HG03135 (cell line): ENCODE measurements around the gene UNKL.

Experiments
- ATAC-seq: cut with Tn5 transposase; IDR thresholded peaks from one replicate; pipeline ENCODE4 v1.9.1; 2021; ENCODE audit warnings: mild to moderate bottlenecking, moderate library complexity; ENCODE audit not compliant: unreplicated experiment

The UNKL gene

DNA sequence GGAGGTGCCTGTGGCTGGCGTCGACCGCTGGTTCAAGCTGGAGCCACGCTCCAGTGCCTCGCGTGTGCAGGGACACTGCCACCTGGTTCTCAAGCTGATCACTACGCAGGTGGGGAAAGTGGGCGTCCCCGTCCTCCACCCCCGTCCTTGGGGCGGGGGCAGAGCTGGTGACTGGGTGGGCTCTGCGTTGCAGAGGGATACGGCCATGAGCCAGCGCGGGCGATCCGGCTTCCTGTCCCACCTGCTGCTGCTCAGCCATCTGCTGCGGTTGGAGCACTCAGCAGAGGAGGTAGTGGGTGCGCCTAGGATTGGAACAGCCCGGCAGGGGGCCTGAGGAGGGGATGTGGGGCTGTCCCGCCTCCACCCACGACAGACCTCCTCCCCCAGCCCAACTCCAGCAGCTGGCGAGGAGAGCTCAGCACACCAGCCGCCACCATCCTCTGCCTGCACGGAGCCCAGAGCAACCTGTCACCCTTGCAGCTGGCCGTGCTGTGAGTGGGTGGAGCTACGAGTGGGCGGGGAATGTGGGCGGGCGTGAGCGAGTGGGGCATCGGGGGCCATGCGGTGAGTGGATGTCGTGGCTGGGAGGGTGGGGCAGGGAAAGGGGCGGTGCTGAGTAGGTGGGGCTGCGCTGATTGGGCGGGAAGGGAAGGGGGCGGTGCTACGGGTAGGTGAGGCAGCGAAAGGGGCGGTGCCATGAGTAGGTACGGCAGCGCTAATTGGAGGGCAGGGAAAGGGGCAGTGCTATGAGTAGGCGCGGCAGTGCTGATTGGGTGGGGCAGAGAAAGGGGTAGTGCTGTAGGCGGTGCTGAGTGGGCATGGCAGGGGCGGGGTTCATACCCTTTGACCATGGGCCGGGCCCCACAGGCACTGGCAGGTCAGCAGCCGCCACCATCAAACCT lies 71.7 kb downstream of the UNKL start:
- peak; percentile 76 for ATAC-seq

DNA sequence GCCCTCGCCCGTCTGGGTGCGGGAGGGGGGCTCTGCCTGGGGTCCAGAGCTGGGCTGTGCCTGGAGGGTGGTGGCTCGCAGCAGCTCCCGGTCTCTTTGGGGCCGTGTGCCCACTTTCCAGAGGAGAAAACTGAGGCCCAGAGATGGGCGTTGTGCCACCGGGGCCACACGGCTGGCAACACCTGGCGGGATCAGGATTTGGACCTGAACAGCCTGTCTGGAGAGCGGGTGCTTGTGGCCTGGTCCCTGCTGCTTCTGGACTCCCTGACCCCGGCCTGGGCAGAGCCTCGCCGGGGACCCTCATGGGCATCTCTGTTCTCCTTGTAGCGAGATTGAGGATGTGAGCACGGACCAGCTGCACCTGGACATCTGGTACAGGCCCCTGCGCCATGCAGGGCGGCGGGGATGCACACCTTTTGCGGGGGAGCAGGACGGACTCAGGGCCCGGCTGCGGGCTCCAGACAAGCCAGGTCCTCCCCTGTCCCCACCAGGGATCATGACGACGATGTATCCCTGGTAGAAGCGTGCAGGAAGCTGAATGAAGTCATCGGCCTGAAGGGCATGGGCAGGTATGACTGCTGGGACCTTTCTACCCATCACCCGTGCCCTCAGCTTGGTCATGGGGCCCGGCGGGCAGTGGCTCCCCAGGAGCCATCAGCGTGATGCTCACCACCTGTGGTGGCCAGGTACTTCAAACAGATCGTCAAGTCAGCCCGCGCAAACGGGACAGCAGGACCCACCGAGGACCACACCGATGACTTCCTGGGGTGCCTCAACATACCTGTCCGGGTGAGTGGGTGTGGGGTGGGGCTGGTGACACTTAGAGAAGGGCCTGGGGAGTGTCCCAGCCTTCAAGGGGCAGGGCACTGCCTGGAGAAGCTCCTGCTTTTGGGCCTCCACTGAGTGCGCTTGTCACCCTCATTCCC lies 72.7 kb downstream of the UNKL start:
- no peak for ATAC-seq

DNA sequence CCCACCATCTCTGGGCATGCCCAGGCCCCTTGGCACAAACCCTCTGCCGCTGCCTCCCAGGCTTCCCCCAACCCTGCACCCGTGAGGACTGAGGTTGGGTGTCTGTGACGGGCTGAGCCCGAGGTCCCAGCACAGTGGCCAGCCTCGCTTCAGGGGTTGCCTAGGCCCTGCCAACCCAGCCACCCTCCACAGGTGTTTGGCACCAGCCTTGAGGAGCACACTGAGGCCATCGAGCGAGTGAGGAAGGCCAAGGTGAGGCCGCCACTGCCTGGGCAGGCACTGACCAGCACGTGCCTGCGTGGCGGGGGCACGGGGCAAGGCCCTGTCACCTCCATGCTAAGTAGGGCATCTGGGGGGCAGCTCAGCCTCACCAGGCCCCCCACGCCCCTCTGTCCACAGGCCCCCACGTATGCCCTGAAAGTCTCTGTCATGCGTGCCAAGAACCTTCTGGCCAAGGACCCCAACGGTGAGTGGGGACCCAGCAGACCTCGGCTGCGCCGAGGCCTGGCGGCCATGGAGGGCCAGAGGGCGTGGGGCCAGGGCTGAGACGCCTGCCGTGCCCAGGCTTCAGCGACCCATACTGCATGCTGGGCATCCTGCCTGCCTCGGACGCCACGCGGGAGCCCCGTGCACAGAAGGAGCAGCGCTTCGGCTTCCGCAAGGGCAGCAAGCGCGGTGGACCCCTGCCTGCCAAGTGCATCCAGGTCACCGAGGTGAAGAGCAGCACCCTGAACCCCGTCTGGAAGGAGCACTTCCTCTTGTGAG lies 73.6 kb downstream of the UNKL start:
- ATAC-seq = no peak

DNA sequence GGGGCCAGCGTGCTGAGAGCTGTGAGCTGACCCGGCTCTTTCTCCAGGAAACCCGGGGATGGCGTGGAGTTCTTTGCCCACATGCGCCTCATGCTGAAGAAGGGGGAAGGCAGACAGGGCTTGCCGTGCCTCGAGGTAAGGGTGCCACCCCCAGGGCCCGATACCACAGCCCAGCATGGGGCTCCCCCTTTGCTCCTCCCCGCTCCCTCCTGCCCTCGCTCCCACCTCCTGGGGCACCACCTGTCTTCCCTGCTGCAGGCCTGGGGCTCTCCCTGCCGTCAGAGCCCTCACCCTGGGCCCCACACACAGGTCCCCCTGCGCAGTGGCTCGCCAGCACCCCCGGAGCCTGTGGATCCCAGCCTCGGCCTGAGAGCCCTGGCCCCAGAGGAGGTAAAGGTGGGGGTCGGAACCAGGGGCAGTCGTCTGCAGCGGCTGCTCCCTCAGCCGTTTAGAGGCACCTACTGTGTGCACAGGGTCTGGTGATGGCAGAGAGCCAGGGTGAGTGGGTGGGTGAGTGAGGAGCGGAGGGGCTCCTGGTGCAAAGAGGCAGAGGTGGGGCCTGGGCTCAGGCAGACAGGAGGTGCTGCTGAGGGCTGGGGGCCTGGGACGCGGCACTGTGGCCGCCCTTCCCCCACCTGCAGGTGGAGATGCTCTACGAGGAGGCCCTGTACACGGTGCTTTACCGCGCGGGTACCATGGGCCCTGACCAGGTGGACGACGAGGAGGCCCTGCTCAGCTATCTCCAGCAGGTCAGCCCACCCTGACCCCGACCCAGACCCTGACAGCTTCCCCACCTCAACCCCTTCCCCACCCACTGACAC lies 75.4 kb downstream of the UNKL start:
- ATAC-seq = no peak

DNA sequence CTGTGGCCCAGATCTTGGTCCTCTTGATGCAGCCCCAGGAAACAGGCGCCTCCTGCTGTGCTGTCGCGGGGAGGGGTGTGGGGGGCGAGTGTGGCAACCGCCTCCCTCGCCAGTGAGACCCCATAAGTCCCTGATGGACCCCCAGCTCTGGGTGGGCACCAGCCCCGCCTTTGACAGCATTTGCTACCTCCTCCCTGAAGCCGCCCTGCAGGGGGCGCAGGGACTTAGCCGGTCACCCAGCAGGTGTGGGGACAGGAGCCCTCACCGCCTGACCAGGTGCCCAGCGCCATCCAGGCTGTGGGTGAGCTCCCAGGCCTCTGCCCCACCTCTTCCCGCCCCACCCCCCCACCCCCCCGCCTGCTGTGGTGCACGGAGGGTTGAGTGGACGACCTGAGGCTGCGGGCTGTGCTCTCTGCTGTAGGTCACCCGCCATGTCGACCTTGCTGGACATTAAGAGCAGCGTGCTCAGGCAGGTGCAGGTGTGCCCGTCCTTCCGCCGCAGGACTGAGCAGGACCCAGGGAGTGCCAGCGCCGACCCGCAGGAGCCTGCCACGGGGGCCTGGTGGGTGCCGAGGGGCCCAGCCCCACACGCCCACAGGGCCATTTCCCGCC lies 76.3 kb downstream of the UNKL start:
- no peak for ATAC-seq

DNA sequence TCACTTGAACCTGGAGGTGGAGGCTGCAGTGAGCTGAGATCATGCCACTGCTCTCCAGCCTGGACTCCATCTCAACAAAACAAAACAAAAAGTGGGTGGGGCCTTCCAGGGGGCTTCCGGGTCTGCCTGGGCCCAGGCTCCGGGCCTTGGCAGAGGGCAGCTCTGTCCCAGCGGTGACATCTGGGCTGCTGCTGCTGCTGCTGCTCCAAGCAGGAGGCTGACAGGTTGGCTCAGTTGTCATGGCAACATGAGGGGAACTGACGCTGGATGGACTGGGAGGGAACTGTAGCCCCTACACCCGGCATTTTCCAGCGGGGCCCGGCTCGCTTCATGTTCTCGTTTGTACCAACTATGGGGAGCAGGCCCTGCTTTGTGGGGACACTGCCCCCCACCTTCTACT lies 77.0 kb downstream of the UNKL start:
- ATAC-seq = no peak

DNA sequence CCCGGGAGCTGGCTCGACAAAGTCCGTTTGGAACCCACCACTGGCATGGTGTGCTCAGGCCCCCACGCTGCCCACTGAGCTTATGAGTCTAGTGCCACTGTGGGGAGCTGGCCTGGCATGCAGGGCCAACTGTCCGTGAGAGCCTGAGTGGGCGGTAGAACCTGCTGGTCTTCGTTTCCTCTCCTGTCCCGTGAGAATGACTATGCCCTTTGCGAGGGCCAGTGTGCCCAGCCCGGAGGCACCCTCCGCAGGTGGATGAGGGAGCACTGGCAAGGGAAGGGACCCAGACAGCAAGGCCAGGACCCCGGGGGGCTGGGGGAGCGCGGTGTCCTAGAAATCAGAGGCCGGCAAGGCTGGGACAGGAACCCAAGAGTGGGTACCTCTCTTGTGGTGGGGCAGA lies 77.9 kb downstream of the UNKL start:
- ATAC-seq = no peak

DNA sequence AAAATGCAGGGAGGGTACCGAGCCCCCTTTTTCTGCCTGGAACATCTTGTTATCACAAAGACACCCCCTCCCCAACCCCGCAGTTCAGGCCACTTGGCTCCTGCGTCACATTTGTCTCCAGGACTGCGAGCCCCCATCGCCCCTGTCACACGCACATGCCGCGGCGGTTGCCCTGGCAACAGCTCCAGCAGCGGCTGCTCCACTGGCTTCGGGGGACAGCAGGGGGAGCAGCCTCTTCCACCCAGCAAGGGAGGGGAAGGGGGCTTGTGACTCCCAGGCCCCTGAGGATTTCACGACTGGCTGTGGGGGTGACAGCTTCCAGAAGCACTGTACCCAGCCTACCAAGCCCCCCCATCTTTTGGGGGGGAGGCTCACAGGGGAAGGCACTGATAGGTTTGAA lies 78.5 kb downstream of the UNKL start:
- ATAC-seq = no peak

DNA sequence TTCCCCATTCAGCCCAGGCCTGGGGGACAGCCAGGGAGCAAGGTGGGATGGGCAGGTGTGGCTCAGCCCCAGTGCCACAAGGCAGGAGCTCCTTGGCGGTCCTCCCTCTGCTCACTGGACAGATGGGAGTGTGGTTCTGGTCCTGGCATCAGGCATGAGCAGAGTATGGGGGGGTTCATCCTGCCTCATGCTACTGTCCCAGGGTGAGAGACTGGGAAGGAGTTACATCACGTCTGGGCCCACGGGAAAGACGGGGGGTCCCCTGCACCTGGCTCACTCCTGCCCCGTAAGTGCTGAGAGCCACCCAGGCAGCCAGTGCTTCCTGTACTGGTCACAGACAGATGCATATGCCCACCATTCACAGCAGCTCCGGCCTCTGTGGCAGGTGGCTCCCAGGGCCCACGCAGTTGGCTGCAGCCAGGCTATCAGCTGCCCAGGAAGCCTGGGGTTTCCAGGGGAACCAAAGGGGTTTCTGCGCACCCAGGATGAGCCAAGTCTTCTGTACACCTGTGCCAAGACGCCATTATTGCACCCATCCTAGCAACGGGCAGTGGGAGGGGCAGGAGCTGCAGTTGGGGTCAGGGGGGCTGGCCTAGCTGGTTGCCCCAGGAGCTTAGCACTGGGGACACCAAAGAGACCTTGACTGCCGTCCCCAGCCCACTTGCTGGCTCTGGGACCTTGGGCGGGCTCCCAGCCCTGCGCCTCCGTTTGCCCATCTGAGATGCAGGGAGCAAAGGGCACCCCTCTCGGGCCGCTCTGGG lies 79.1 kb downstream of the UNKL start:
- ATAC-seq = no peak

DNA sequence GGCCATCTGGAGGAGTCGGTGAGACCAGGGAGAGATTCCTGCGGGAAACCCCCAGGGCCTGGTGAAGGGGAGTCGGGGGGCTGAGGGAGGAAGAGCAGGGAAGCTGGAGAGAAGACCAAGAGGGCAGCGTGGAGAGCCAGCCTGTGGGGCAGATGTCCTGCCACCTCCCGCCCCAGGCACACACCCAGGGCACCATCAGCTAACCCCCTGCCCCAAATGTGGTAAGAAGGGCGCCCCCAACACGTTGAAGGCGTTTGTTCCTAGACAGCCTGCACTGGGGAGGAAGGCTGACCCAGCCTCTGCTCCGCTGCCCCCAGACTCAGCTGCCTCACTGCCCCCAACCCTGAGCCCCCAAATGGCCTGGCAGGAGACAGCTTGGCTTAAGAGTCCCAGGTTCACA lies 79.8 kb downstream of the UNKL start:
- no peak for ATAC-seq

DNA sequence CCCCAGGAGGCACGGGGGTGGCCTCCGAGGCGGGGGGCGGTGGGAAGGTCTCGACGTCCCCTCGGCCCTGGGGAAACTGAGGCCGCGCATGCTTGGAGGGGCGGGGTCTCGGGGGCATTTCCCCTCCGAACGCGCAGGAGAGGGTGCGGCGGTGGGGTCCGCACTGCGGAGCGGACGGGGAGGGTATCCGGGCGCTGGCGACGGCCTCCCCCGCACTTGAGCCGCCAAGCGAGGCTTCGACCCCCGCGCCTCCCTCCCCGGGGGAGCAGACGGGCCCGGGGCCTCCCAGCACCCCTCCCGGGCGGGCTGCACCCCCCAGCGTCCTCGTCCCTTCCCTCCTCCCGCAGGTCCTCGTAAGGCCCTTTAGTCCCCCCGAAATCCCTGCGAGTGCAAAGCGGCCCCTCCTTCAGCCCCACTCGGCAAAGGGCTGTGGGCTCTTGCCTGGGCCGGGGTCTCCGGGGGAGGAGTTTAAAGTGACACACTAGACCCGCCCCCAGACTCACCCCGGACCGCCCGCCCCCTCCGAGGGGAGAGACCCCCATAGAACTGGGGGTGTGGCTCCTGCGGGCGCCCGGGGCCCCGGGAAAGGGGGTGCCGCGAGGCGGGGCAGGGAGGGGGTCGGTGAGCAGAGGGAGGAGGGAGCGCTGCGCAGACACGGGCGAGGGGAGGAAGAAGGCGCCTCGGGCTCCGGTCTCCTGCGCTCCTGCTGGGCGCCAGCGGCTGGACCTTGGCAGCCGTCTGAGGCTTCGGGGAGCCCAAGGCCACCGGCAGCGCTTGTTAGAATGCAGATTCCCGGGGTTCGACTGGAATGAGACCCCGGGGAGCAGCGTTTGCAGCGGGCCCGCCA lies 80.4 kb downstream of the UNKL start:
- ATAC-seq = no peak

DNA sequence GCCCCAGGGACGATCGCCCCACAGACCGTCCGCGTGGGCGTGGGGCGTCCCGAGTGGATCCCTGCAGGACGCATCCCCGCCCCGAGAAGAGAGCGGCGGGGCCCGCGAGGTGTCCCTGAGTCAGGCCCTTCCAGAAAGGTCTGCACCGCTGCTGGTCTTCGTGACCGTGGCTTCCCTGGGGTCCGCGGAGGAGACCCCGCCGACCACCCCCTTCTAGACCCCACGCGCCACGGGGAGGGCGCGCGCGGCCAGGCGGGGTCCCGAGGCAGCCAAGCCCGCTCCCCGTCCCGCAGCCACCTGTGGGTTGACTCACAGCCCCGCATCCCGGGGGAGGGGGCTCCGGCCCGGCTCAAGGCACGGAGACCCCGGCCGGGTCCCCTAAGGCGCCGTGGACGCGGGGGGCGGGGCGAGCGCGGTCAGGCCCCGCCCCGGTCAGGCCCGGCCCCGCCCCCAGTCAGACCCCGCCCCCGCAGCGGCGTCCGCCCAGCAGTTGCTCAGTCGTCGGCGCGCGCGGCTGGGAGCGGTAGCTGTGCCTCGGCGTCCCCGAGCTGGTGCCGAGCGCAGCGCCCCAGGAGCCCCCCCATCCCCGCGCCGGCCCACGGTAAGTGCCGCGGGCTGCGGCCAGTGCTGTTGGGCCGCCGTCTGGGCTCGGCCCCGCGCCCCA lies 81.2 kb downstream of the UNKL start, which contains the start of gene BAIAP3:
Gene BAIAP3 (plus strand): TSS at position 497 of the 664 bp plus-strand sequence. CDS start 4,905 bp downstream, outside the sequence.
- no peak for ATAC-seq

DNA sequence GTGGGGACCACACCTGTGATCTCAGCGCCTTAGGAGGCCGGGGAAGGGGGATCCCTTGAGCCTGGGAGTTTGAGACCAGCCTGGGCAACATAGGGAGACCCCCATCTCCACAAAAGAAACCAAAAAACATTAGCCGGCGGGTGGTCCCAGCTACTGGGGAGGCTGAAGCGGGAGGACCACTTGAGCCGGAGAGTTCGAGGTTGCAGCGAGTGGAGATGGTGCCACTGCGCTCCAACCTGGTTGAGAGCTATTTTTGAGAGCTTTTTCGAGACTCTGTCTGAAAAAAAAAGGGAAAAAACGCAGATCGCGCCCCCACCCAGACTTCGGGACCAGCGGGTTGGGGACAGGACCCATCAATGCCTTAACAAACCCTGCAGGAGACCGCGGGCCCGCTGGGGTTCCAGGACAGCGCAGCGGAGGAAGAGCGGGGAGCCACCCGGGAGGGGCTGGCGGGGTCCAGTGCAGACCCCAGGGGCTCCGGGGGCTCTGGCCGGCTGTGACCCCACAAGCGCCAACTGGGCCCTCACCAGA lies 81.8 kb downstream of the UNKL start:
- ATAC-seq = no peak

DNA sequence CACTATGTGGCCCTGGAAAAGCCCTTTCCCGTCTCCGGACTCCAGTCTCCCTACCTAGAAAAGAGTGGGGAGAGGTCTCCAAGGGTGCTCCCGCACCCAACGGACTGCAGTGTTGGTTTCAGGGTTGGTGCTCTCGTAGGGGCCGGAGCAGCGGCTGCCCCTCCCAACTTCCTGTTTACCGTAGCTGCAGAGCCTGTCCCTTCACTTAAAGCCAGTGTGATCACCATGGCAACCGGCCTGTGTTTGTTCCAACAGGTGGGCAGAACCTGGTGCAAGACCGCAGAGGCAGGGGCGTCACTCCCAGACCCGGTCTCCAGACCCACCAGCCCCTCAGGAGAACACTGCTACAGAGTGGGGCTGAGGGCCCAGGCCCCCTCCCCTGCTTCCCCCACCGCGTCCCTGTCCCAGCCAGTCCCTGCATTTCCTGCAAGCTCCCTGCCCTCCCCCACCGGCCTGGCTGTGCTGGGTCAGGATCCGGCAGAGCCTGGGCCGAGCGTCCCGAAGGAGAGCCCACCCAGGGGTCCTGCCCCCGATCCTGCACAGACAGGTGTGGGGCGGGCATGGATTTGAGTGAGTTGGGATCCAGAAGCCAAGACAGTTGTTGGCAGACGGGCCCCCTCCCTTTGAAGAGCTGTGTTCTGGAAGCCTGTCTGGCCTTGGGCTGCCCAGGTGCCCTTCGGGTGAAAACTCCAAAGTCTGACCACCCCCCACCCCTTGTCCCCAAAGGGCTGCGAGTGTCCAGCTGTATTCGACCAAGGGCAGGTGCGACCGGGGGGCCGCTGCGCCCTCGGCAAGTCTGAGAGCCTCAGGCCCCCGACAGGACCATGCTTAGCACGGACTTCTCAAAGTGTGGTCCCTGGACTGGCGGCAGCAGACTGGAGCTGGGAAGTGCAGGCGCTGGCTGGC lies 82.5 kb downstream of the UNKL start:
- no peak for ATAC-seq

DNA sequence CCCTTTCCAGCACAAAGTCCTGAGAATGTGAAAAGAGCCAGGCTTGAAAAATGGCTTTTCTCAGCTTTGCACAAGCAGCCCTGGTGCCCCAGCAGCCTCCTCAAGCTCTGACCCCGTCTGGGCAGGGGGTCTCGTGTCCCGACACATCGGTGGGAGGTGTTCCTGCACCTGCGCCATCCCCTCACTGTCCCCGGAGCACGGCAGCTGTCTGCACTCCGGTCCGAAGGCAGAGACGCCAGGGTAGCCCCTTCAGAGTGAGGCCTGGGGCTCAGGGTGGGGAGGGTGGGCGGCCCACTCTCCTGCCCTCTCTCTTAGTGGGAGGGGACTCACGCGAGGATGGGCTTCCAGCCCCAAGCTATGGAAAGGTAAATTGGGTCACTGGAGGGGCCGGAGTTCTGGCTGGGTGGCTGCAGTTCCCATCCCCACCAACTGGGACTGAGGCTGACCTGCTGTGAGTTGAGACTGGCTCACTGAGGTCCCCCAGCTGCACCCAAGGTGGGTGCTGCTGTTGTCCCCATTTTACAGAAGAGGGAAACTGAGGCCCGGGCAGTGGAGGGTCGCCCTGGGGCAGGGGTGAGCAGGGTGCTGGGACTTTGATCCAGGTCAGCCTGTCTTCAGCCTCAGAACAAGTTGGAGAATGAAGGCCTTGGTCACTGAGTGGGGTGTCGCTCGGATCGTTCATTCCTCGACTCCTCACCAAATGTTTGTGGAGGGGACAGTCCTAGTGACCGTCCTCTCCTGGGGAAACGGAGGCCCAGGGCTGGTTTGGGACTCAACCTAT lies 83.4 kb downstream of the UNKL start:
- no peak for ATAC-seq
